Measurements from ENCODE around the gene MMP7. TPM values are rescaled to one million over a fixed set of nuclear protein-coding genes. Genes with fewer than 3 reads are reported as not detected.

Gene MMP7
- total RNA-seq, 1 donor from 2014 or later, result not detected

DNA sequence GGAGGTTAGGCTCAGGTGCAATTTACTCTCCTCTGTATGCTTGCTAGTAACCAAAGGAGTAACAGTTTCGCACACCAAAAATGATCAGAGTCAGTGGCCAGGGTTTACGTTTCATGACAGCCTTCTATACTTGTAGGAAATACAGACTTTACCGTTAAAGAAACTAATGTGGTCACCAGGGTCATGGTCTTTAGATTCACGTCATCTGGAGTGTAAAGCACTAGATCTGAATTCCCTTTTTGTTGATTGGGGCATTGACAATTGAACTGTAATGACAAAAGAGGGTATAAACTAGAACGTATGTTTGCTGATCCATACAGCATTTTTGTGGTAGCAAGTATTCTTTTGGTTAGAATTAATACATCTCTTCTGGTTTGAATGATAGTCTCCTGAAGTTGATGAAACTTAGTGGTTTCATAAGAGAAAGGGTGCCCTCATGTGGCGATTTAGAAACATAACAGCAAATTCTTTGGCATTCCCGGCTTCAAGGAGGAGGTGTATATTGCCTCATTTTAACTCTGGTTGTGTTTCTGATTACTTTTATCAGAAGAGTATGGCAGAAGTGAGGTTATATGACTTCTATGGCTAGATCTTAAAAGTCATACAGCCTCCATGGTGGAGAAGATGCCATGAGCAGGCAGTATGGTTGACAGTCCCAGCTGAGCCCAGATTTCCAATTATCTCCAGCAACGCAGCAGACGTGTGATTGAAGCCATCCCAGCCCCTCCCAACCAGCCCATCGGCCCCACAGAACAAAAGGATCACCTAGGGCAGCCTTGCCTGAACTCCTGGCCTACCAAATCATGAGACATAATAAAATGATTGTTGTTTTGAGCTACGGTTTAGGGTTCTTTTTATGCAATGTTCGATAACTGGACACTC, 35.1 kb downstream of the MMP7 start:
- intact Hi-C loops (cut with DNase I), result loop anchor here (1.0 to 2.0 kb wide), 3 partner anchors 105 to 207 kb away; partner anchors contain the start of gene BIRC2
- Histone ChIP-seq H3K36me3 (no peaks in the 10 kb centered on the region), H3K27me3 (no peaks in the 10 kb centered on the region), H3K4me3 (no peak overlapping the region), H3K27ac (no peak overlapping the region), H3K4me1 (no peaks in the 10 kb centered on the region), H3K9me3 (no peaks in the 10 kb centered on the region)
- TF ChIP-seq, protein P1, sequence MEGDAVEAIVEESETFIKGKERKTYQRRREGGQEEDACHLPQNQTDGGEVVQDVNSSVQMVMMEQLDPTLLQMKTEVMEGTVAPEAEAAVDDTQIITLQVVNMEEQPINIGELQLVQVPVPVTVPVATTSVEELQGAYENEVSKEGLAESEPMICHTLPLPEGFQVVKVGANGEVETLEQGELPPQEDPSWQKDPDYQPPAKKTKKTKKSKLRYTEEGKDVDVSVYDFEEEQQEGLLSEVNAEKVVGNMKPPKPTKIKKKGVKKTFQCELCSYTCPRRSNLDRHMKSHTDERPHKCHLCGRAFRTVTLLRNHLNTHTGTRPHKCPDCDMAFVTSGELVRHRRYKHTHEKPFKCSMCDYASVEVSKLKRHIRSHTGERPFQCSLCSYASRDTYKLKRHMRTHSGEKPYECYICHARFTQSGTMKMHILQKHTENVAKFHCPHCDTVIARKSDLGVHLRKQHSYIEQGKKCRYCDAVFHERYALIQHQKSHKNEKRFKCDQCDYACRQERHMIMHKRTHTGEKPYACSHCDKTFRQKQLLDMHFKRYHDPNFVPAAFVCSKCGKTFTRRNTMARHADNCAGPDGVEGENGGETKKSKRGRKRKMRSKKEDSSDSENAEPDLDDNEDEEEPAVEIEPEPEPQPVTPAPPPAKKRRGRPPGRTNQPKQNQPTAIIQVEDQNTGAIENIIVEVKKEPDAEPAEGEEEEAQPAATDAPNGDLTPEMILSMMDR (IDR thresholded peaks at IDR 0.05), result peak; percentile 38 to 66 (median 54)
- no peak for DNase-seq (ENCODE audit: low spot score in 2 of 2)

DNA sequence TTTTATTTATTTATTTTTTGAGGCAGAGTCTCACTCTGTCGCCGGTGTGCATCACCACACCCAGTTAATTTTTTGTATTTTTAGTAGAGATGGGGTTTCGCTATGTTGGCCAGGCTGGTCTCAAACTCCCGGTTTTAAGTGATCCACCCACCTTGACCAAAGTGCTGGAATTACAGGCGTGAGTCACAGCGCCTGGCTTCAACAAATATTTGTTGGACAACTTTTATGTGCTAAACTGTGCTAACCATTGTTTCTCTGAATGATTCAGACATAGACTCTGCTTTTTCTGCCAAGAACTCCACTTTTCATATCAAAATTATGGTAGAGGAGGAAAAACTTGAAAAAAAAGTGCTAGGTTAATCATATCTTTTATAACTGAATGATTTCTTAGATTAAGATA, 36.3 kb downstream of the MMP7 start:
- Histone ChIP-seq H3K27me3 (no peaks in the 10 kb centered on the region), H3K4me1 (no peaks in the 10 kb centered on the region), H3K36me3 (no peaks in the 10 kb centered on the region), H3K9me3 (no peaks in the 10 kb centered on the region), H3K27ac (no peak overlapping the region), H3K4me3 (no peak overlapping the region)
- TF ChIP-seq, protein P1 (IDR thresholded peaks at IDR 0.05), result no peak
- intact Hi-C loops (cut with DNase I), result loop anchor here (2.0 to 5.0 kb wide), 3 partner anchors 37 to 205 kb away; partner anchors contain the start of gene BIRC2
- DNase-seq (ENCODE audit: low spot score in 2 of 2), result no peak

DNA sequence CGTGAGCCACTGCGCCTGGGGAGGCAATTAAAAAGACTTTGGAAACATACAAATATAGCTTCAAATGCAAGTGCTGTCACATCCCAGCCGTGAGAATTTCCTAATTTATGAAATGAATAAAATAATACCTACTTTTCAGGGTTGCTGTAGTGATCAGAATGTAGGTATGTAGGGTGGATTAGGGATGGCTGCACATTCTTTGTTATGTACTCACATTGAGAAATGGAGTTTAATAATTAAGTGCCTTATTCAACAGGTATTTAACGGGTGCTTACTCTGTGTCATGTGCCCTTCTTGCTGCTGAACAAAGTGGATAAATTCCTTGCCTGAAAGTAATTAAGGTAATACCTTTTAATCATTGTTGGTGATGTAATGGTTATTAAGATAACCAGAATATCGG, 37.0 kb downstream of the MMP7 start:
- Histone ChIP-seq H3K36me3 (no peaks in the 10 kb centered on the region), H3K9me3 (no peaks in the 10 kb centered on the region), H3K4me3 (no peak overlapping the region), H3K27me3 (no peaks in the 10 kb centered on the region), H3K4me1 (no peaks in the 10 kb centered on the region), H3K27ac (no peak overlapping the region)
- TF ChIP-seq, protein P1 (IDR thresholded peaks at IDR 0.05), result no peak
- intact Hi-C loops (cut with DNase I), result loop anchor here (5.0 kb wide), 1 partner anchor 36 kb away; no protein-coding TSS in a partner anchor
- DNase-seq (ENCODE audit: low spot score in 2 of 2), result no peak

DNA sequence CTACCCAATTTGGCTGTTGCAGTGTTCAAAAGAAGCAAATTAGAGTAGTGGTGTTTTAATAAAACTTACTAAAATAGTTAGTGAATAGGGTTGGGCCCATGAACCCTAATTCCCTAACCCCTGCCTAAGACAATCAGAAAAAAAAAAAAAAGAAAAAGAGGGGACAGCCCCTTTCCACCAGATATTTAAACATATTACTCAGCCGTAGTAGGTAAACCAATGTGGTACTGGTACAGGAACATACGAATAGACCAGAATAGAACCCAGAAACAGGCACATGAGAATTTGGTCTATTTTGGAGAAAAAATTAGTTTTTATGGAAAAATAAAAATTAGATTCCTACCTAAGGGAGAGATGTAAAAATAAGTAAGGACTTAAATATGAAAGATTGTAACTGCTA, 38.6 kb downstream of the MMP7 start:
- Histone ChIP-seq H3K4me3 (no peak overlapping the region), H3K27ac (no peak overlapping the region), H3K36me3 (no peaks in the 10 kb centered on the region), H3K27me3 (no peaks in the 10 kb centered on the region), H3K9me3 (no peaks in the 10 kb centered on the region), H3K4me1 (no peaks in the 10 kb centered on the region)
- intact Hi-C loops (cut with DNase I), result loop anchor here (5.0 kb wide), 1 partner anchor 35 kb away; no protein-coding TSS in a partner anchor
- DNase-seq (ENCODE audit: low spot score in 2 of 2), result no peak
- TF ChIP-seq, protein P1 (IDR thresholded peaks at IDR 0.05), result no peak

DNA sequence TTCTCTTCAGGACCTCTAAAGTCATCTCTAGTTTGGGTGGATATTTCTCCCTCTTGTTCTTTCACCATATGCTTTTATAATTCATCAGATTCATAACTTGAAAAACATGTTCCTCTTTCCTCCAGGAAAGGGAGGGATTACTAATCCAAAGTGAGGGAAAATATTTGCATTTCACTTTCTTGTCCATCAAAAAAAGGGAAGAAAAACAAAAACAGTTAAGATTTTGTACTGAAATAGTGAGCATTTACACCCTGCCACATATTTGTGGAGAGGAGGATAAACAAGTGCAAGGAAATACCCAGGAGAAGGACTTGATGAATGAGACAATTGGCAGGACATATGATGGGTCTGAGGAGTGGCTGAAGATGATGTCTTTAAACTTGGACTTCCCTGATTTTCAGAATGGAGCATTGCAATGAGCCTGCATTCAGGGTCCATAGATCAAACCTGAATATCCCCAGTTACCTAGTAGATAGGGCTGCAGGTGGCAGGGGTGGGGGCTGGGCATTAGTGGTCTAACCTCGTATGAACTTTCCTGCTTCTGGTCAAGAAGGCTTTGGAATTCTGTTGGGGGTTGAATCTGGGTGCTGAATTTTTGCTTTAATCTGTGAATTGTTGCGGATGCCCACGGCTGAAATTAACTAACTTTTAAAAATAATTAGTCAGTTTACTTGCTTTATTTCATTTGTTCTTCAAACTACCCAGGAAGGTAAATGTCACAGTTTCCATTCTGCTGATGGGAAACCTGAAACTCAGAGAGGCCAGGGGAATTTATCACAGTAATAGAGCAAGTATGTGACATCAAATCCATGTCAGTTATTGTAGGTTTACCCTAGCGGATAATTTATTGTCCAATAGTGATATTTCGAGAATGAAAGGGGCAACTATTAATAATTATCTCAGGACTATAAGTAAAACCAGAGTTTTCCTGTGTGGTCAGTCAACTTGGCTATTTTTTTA, 41.1 kb downstream of the MMP7 start:
- Histone ChIP-seq H3K27ac (no peak overlapping the region), H3K4me3 (no peak overlapping the region)
- no peak for DNase-seq (ENCODE audit: low spot score in 2 of 2)

More for the DNA sequence above, 41.1 kb downstream of the MMP7 start:
- Histone ChIP-seq H3K4me1 (no peaks in the 10 kb centered on the region), H3K36me3 (no peaks in the 10 kb centered on the region), H3K27me3 (no peaks in the 10 kb centered on the region), H3K9me3 (no peaks in the 10 kb centered on the region)
- intact Hi-C loops (cut with DNase I), result loop anchor here (5.0 kb wide), 1 partner anchor 32 kb away; no protein-coding TSS in a partner anchor
- TF ChIP-seq, protein P1 (IDR thresholded peaks at IDR 0.05), result no peak
